HG02678 (cell line): ENCODE data around the gene KSR2.
"Not testable (repeated sequence)": the region's sequence is repeated elsewhere in the genome, so short reads cannot be mapped to it uniquely, and the experiment has no call there.

ENCODE experiments used
- ATAC-seq: cut with Tn5 transposase; IDR thresholded peaks from one replicate; pipeline ENCODE4 v1.9.1; 2021; ENCODE audit warnings: mild to moderate bottlenecking, moderate library complexity; ENCODE audit not compliant: unreplicated experiment

Gene KSR2

GRCh38 chr12:117968826-117969659 lies at the start of gene KSR2:
Gene KSR2 (minus strand): TSS chr12:117968990. CDS start chr12:117968255, 735 bp downstream.
- ATAC-seq = peak; percentile 78

- no peak for ATAC-seq
These were observed 49.1 kb upstream of the KSR2 start for GRCh38 chr12:118017926-118018325.

GRCh38 chr12:118016424-118017264 lies 47.9 kb upstream of the KSR2 start, which contains the start of gene RFC5:
Gene RFC5 (plus strand): TSS chr12:118016703. CDS start chr12:118016828, 125 bp downstream.
- peak; percentile 99 for ATAC-seq

- no peak for ATAC-seq
These were observed 47.2 kb upstream of the KSR2 start for GRCh38 chr12:118015944-118016343.

- ATAC-seq = no peak
These were observed 46.5 kb upstream of the KSR2 start for GRCh38 chr12:118015306-118015705.

- no peak for ATAC-seq
These were observed 44.5 kb upstream of the KSR2 start for GRCh38 chr12:118013283-118013682.

GRCh38 chr12:118011961-118012360 lies 43.2 kb upstream of the KSR2 start:
- ATAC-seq = no peak

GRCh38 chr12:118011377-118011776 lies 42.6 kb upstream of the KSR2 start:
- no peak for ATAC-seq

GRCh38 chr12:118010903-118011302 lies 42.1 kb upstream of the KSR2 start:
- ATAC-seq = no peak

- ATAC-seq = not testable (repeated sequence)
These were observed 31.0 kb upstream of the KSR2 start for GRCh38 chr12:117999806-118000205.

GRCh38 chr12:117998719-117999118 lies 29.9 kb upstream of the KSR2 start:
- ATAC-seq = no peak

GRCh38 chr12:117994551-117995438 lies 26.0 kb upstream of the KSR2 start:
- ATAC-seq = no peak

- no peak for ATAC-seq
These were observed 18.1 kb upstream of the KSR2 start for GRCh38 chr12:117986705-117987469.

- no peak for ATAC-seq
These were observed 16.4 kb upstream of the KSR2 start for GRCh38 chr12:117985182-117985581.

- no peak for ATAC-seq
These were observed 12.5 kb upstream of the KSR2 start for GRCh38 chr12:117981267-117981666.

GRCh38 chr12:117980616-117981015 lies 11.8 kb upstream of the KSR2 start:
- no peak for ATAC-seq

- no peak for ATAC-seq
These were observed 8.6 kb upstream of the KSR2 start for GRCh38 chr12:117977373-117977772.

- no peak for ATAC-seq
These were observed 6.2 kb upstream of the KSR2 start for GRCh38 chr12:117975006-117975405.

- no peak for ATAC-seq
These were observed 3.5 kb upstream of the KSR2 start for GRCh38 chr12:117972301-117972700.

GRCh38 chr12:117970334-117970733 lies 1.5 kb upstream of the KSR2 start:
- no peak for ATAC-seq
